Measurements from ENCODE around the gene PNPT1.

DNA sequence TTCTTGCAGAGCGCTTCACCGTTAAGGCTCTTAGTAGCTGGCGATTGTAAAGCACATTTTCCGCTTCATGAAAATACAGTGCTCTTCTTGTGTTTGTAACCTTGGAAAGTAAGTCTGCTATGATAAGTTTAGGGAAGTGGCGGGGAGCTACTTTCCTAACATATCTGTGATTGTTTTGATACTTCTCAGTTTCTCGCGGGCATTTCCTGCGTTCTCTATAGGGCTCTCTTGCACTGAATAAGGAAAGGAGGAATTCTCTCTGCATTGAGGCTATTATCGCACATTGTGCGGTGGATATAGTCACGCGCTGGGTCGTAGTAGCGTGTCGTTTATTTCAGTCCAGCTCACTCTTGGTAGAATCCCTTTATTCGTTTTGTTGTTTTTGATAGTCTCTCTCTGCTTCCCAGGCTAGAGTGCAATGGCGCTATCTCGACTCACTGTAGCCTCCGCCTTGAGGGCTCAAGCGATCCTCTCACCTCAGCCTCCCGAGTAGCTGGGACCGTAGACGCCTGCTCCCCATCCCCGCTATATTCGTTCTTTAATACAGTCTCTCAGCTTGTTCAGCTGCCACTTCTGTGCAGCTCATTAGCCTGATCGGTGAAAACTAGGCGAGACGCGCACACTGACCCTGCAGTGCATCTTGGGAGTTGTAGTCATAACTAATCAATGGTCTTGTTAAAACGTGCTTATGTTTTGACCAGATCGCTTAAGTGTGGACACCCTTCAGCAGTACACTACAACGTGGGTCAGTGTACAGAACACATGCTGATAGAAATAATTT lies 75.2 kb downstream of the PNPT1 start:
- no peak for TF ChIP-seq BACH2 (CRISPR knock-in tag; IDR thresholded peaks at IDR 0.05; ENCODE audit: borderline replicate concordance)
- TF ChIP-seq ARNTL (CRISPR knock-in tag; IDR thresholded peaks at IDR 0.05; ENCODE audit: borderline replicate concordance, low read depth), result no peak
- TF ChIP-seq, protein P1, sequence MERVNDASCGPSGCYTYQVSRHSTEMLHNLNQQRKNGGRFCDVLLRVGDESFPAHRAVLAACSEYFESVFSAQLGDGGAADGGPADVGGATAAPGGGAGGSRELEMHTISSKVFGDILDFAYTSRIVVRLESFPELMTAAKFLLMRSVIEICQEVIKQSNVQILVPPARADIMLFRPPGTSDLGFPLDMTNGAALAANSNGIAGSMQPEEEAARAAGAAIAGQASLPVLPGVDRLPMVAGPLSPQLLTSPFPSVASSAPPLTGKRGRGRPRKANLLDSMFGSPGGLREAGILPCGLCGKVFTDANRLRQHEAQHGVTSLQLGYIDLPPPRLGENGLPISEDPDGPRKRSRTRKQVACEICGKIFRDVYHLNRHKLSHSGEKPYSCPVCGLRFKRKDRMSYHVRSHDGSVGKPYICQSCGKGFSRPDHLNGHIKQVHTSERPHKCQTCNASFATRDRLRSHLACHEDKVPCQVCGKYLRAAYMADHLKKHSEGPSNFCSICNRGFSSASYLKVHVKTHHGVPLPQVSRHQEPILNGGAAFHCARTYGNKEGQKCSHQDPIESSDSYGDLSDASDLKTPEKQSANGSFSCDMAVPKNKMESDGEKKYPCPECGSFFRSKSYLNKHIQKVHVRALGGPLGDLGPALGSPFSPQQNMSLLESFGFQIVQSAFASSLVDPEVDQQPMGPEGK (CRISPR knock-in tag; IDR thresholded peaks at IDR 0.05; ENCODE audit: borderline replicate concordance), result no peak
- TF ChIP-seq, protein P2, sequence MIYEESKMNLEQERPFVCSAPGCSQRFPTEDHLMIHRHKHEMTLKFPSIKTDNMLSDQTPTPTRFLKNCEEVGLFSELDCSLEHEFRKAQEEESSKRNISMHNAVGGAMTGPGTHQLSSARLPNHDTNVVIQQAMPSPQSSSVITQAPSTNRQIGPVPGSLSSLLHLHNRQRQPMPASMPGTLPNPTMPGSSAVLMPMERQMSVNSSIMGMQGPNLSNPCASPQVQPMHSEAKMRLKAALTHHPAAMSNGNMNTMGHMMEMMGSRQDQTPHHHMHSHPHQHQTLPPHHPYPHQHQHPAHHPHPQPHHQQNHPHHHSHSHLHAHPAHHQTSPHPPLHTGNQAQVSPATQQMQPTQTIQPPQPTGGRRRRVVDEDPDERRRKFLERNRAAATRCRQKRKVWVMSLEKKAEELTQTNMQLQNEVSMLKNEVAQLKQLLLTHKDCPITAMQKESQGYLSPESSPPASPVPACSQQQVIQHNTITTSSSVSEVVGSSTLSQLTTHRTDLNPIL (CRISPR knock-in tag; IDR thresholded peaks at IDR 0.05; ENCODE audit: low read depth), result no peak
- TF ChIP-seq ZNF70 (CRISPR knock-in tag; IDR thresholded peaks at IDR 0.05), result no peak
- no peak for TF ChIP-seq SNAI2 (CRISPR knock-in tag; IDR thresholded peaks at IDR 0.05)
- TF ChIP-seq PPARA (CRISPR knock-in tag; IDR thresholded peaks at IDR 0.05; ENCODE audit: borderline replicate concordance), result no peak
- TF ChIP-seq TCF4 (CRISPR knock-in tag; IDR thresholded peaks at IDR 0.05; ENCODE audit: borderline replicate concordance), result no peak
- TF ChIP-seq, protein P3, sequence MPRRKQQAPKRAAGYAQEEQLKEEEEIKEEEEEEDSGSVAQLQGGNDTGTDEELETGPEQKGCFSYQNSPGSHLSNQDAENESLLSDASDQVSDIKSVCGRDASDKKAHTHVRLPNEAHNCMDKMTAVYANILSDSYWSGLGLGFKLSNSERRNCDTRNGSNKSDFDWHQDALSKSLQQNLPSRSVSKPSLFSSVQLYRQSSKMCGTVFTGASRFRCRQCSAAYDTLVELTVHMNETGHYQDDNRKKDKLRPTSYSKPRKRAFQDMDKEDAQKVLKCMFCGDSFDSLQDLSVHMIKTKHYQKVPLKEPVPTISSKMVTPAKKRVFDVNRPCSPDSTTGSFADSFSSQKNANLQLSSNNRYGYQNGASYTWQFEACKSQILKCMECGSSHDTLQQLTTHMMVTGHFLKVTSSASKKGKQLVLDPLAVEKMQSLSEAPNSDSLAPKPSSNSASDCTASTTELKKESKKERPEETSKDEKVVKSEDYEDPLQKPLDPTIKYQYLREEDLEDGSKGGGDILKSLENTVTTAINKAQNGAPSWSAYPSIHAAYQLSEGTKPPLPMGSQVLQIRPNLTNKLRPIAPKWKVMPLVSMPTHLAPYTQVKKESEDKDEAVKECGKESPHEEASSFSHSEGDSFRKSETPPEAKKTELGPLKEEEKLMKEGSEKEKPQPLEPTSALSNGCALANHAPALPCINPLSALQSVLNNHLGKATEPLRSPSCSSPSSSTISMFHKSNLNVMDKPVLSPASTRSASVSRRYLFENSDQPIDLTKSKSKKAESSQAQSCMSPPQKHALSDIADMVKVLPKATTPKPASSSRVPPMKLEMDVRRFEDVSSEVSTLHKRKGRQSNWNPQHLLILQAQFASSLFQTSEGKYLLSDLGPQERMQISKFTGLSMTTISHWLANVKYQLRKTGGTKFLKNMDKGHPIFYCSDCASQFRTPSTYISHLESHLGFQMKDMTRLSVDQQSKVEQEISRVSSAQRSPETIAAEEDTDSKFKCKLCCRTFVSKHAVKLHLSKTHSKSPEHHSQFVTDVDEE (CRISPR knock-in tag; IDR thresholded peaks at IDR 0.05), result no peak
- no peak for TF ChIP-seq CSDC2 (CRISPR knock-in tag; IDR thresholded peaks at IDR 0.05)
- no peak for TF ChIP-seq ZNF8 (CRISPR knock-in tag; IDR thresholded peaks at IDR 0.05)
